ENCODE data around the gene GLG1.
"Not testable (repeated sequence)": the region's sequence is repeated elsewhere in the genome, so short reads cannot be mapped to it uniquely, and the experiment has no call there.

DNA sequence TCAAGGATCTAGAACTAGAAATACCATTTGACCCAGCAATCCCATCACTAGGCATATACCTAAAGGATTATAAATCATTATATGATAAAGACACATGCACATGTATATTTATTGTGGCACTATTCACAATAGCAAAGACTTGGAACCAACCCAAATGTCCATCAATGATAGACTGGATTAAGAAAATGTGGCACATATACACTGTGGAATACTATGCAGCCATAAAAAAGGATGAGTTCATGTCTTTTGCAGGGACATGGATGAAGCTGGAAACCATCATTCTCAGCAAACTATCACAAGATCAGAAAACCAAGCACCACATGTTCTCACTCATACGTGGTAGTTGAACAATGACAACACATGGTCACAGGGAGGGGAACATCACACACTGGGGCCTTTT, 88.0 kb downstream of the GLG1 start:
- TF ChIP-seq, protein P1, sequence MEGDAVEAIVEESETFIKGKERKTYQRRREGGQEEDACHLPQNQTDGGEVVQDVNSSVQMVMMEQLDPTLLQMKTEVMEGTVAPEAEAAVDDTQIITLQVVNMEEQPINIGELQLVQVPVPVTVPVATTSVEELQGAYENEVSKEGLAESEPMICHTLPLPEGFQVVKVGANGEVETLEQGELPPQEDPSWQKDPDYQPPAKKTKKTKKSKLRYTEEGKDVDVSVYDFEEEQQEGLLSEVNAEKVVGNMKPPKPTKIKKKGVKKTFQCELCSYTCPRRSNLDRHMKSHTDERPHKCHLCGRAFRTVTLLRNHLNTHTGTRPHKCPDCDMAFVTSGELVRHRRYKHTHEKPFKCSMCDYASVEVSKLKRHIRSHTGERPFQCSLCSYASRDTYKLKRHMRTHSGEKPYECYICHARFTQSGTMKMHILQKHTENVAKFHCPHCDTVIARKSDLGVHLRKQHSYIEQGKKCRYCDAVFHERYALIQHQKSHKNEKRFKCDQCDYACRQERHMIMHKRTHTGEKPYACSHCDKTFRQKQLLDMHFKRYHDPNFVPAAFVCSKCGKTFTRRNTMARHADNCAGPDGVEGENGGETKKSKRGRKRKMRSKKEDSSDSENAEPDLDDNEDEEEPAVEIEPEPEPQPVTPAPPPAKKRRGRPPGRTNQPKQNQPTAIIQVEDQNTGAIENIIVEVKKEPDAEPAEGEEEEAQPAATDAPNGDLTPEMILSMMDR (IDR thresholded peaks at IDR 0.05 in 4 of 5, conservative IDR thresholded peaks at IDR 0.05 in 1 of 5) = not testable (repeated sequence)
- not testable (repeated sequence) for TF ChIP-seq POLR2A (IDR thresholded peaks at IDR 0.05)
